ENCODE results near the gene ANKS6. TPM values are rescaled to one million over a fixed set of nuclear protein-coding genes. Genes with fewer than 3 reads are reported as not detected.

The ANKS6 gene
- total and polyA plus RNA-seq, 10 of the 15 experiments (the other 5 are each of a cell fraction or from before 2014, with no cell fraction given) = 2.0 to 16.2 (median 6.1) TPM

- intact Hi-C loops (cut with micrococcal nuclease; ENCODE audit: unreplicated experiment) = no loop called here
- ATAC-seq (no peak), DNase-seq (ENCODE audit: low read depth, low spot score) (no peak), FAIRE-seq (no peak)
- no peaks in the 10 kb centered on the region for H3K27me3 ChIP-seq (replicated peaks in 1 of 2; ENCODE audit: control insufficient read depth in 2 of 2, insufficient read depth in 2 of 2, low read length in 1 of 2)
- BruUV-seq (replicated peaks) = no TSS peak
- no peaks in the 10 kb centered on the region for H3K79me2 ChIP-seq (ENCODE audit: control insufficient read depth, insufficient read depth, low read length)
- no peak for TF ChIP-seq RFX5 (IDR thresholded peaks at IDR 0.05; ENCODE audit: low read depth, low read length)
- no peak for TF ChIP-seq IRF4 (IDR thresholded peaks at IDR 0.05; ENCODE audit: low read depth, low read length)
- TF ChIP-seq ZZZ3 (IDR thresholded peaks at IDR 0.05; ENCODE audit: control insufficient read depth, insufficient read length, low read depth) = no peak
- TF ChIP-seq HDAC2 (IDR thresholded peaks at IDR 0.05) = no peak
- no peak for TF ChIP-seq ATF2 (IDR thresholded peaks at IDR 0.05; ENCODE audit: low read length)
- no peak for TF ChIP-seq TARDBP (IDR thresholded peaks at IDR 0.05; ENCODE audit: borderline replicate concordance)
- no peak for TF ChIP-seq ETV6 (conservative IDR thresholded peaks at IDR 0.05 in 1 of 2, IDR thresholded peaks at IDR 0.05 in 1 of 2; ENCODE audit: borderline replicate concordance in 1 of 2, low read depth in 1 of 2)
- TF ChIP-seq IKZF1 (conservative IDR thresholded peaks at IDR 0.05) = no peak
- TF ChIP-seq ESRRA (IDR thresholded peaks at IDR 0.05; ENCODE audit: low read length) = no peak
- no peak for TF ChIP-seq KDM1A (IDR thresholded peaks at IDR 0.05; ENCODE audit: borderline replicate concordance)
- TF ChIP-seq ATF7 (IDR thresholded peaks at IDR 0.05; ENCODE audit: low read depth) = no peak
- no peak for TF ChIP-seq SMAD1 (IDR thresholded peaks at IDR 0.05; ENCODE audit: low read depth, partially characterized antibody)
- no peak overlapping the region for H2AFZ ChIP-seq (ENCODE audit: control insufficient read depth, low read depth, low read length)
- H3K4me1 ChIP-seq (ENCODE audit: control insufficient read depth, insufficient read depth, low read length) = no peaks in the 10 kb centered on the region
- H3K9me3 ChIP-seq (replicated peaks; ENCODE audit: control insufficient read depth, insufficient read depth, low read length) = no peaks in the 10 kb centered on the region
- in situ Hi-C loops (cut with MboI) = loop anchor here (25.0 kb wide), 1 partner anchor 723 kb away; the partner anchor contains the start of gene NANS
- CTCF ChIA-PET = interaction anchor here (0.6 to 1.9 kb wide), 3 partner anchors 9 to 469 kb away, joined by 3 to 14 read pairs (median 5); no protein-coding TSS in a partner anchor
- 60% methylated on average over 11 of the region's 11 CpGs for WGBS (ENCODE audit: insufficient coverage, insufficient replicate concordance, low lambda C conversion rate, missing lambda C conversion rate)
- no peaks in the 10 kb centered on the region for H3K36me3 ChIP-seq (ENCODE audit: control insufficient read depth in 2 of 2, insufficient read depth in 2 of 2, low read length in 1 of 2)
- no peaks in the 10 kb centered on the region for H4K20me1 ChIP-seq (ENCODE audit: control insufficient read depth, insufficient read depth)
- SMC1A ChIA-PET (ENCODE audit: uncharacterized antibody, unreplicated experiment) = interaction anchor here (0.7 to 1.7 kb wide), 2 partner anchors 9 to 333 kb away, joined by 3 to 7 read pairs; no protein-coding TSS in a partner anchor
- no peak overlapping the region for H3K4me2 ChIP-seq (ENCODE audit: control insufficient read depth, insufficient read depth)
- POLR2A ChIA-PET = no interaction called here
- H3K9ac ChIP-seq (ENCODE audit: control insufficient read depth, insufficient read depth, low read length) = no peak overlapping the region
- RAD21 ChIA-PET (ENCODE audit: unreplicated experiment) = interaction anchor here (1.2 to 1.5 kb wide), 2 partner anchors 11 to 249 kb away, joined by 3 to 5 read pairs; no protein-coding TSS in a partner anchor
- no peak overlapping the region for H3K27ac ChIP-seq (ENCODE audit: control insufficient read depth, insufficient read depth)
- no peak overlapping the region for H3K4me3 ChIP-seq
Measured at GRCh38 chr9:98784831-98785806, 11.2 kb downstream of the ANKS6 start.
